PC-3 (cell line): ENCODE data around the gene NLRP12.

Experiments
- EZH2 ChIP-seq: fragments of 300-600 bp; sonication (generic); IDR thresholded peaks from one replicate; pipeline ENCODE4 v1.6.1; 2017; ENCODE audit warnings: antibody characterized with exemption, mild to moderate bottlenecking, low read length; ENCODE audit not compliant: unreplicated experiment
- EZH2phosphoT487 ChIP-seq: fragments of 300-600 bp; sonication (generic); IDR thresholded peaks from 2 replicates; pipeline ENCODE4 v1.6.1; 2018; ENCODE audit warnings: mild to moderate bottlenecking, antibody characterized with exemption, low read length, borderline replicate concordance
- TF ChIP-seq, protein P1 (sequence below): fragments of 300-600 bp; sonication (generic); conservative IDR thresholded peaks from 2 replicates; pipeline ENCODE4 v1.5.1; 2017; ENCODE audit warnings: antibody characterized with exemption, low read depth, mild to moderate bottlenecking, low read length

DNA sequence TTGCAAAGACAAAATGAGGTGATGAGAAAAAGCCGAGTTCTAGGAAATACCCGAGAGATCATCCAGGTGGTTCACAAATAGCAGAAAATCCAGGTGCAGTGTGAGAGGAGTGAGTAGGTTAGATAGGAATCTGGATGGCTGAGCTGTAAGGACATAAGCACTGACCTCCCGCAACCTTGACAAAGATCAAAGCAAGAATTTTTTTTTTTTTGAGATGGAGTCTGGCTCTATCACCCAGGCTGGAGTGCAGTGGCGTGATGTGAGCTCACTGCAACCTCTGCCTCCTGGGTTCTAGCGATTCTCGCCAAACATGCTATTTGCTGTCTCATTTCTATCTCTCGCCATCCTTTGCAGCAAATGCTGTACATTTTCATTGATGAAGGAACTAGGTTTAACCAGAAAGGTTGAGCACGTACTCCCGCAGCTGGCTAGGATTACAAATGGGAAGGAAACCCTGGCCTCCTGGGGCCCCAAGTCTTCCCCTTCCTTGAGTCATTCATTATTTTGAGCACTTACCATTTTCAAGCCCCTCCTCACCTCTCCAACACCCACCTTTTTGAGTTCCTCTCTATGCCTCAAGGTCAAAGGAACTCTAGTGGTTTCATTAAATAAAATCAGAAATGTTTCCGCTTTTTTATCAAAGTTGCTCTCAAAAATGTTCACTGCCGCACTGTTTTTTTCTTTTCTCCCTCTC is 38.8 kb downstream of the NLRP12 start:
- TF ChIP-seq, protein P1, sequence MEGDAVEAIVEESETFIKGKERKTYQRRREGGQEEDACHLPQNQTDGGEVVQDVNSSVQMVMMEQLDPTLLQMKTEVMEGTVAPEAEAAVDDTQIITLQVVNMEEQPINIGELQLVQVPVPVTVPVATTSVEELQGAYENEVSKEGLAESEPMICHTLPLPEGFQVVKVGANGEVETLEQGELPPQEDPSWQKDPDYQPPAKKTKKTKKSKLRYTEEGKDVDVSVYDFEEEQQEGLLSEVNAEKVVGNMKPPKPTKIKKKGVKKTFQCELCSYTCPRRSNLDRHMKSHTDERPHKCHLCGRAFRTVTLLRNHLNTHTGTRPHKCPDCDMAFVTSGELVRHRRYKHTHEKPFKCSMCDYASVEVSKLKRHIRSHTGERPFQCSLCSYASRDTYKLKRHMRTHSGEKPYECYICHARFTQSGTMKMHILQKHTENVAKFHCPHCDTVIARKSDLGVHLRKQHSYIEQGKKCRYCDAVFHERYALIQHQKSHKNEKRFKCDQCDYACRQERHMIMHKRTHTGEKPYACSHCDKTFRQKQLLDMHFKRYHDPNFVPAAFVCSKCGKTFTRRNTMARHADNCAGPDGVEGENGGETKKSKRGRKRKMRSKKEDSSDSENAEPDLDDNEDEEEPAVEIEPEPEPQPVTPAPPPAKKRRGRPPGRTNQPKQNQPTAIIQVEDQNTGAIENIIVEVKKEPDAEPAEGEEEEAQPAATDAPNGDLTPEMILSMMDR: no peak
- TF ChIP-seq EZH2 (no peak), EZH2phosphoT487 (no peak)
